Jurkat, Clone E6-1 (cell line): ENCODE results near the gene GJC1.
"Not testable (repeated sequence)": the region's sequence is repeated elsewhere in the genome, so short reads cannot be mapped to it uniquely, and the experiment has no call there.

Source experiments
- DNase-seq: peaks from one replicate; pipeline ENCODE4 v3.0.0-alpha.2; 2011; ENCODE audit warnings: low read depth, low spot score
- H3K4me3 ChIP-seq: 2 replicates; pipeline ENCODE4 v1.5.1; 2011; ENCODE audit warnings: mild to moderate bottlenecking, low read length, control low read depth, moderate library complexity

GJC1 gene

DNA sequence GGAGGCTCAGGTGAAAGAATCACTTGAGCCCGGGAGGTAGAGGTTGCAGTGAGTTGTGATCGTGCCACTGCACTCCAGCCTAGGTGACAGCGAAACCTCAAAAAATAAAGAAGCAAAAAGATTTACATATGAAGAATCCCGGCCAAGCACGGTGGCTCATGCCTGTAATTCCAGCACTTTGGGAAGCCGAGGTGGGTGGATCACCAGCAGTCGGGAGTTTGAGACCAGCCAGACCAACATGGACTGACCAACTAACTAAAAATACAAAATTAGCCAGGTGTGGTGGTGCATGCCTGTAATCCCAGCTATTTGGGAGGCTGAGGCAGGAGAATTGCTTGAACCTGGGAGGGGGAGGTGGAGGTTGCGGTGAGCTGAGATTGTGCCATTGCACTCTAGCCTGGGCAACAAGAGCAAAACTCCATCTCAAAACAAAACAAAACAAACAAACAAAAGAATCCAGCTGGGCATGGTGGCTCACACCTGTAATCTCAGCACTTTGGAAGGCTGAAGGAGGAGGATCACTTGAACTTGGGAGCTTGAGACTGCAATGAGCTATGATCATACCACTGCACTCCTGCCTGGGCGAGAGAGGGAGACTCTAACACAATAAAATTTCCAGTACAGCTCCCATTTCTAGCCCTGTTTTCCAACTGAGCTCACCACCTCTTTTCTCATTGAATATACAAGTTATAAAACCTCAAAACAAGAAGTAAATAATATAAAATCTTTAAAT, 21.3 kb downstream of the GJC1 start:
- H3K4me3 ChIP-seq, DNase-seq: not testable (repeated sequence)

DNA sequence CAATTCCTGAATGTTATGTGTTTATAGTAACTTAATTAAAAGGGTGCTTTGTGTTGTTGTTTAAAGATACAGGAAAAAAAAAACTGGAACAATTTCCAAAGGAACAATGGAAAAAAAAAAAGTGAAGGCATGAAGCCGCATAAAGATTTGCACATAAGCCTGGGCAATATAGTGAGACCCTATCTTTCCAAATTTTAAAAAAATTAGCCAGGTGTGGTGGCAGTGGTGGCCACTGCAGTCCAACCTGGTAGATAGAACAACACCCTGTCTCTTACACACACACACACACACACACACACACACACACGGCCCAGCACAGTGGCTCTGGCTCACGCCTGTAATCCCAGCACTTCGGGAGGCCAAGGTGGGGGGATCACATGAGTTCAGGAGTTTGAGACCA, 21.9 kb downstream of the GJC1 start:
- DNase-seq = no peak
- H3K4me3 ChIP-seq = no peak overlapping the region

DNA sequence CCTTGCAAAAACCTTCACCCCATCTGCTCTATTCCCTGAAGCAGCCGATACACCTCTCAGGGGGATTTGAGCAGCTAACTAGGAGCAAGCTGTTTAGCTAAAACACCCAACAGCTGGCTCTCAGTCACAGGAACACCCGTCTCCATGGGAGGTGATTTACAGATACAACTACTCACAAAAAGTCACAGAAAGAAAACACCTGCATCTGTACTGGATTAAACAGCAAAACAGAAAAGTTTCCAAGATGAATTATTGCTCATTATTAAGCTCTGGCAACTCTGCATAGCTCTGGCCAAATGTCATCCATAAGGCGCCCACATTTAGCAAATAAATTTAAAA, 22.3 kb downstream of the GJC1 start:
- H3K4me3 ChIP-seq = no peak overlapping the region
- no peak for DNase-seq

DNA sequence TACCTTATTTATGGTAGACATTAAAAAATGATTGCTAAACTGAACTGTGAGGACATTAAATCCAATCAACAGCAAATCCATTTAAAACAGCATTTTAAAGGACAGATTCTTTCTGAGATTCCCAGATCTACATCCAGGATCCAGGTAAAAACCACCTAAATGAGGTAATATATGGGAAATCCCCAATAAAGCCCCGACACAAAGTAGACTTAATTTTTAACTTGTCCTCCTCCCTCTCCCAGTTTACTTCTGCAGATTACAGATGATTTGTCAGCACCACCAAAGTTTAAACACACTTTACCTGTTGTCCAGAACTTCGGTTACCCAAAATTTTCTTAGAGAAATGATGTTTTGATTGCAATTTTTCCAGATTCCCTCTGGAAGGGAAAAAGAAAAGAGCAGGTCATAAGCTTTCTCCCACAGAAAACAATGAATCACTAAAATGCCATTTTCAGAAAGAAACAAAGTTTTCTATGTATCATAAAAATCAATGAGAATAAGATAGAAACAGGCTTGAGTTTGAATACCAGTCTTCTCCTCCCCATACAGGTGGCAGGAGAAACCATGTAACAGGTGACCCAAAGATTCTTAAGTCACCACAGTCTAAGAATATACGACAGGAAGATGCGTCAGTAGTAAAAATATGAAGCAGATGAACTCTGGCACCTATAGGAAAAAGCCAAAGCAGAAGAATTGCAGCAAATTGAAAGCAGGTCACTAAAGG, 22.8 kb downstream of the GJC1 start:
- H3K4me3 ChIP-seq = no peak overlapping the region
- DNase-seq = no peak

DNA sequence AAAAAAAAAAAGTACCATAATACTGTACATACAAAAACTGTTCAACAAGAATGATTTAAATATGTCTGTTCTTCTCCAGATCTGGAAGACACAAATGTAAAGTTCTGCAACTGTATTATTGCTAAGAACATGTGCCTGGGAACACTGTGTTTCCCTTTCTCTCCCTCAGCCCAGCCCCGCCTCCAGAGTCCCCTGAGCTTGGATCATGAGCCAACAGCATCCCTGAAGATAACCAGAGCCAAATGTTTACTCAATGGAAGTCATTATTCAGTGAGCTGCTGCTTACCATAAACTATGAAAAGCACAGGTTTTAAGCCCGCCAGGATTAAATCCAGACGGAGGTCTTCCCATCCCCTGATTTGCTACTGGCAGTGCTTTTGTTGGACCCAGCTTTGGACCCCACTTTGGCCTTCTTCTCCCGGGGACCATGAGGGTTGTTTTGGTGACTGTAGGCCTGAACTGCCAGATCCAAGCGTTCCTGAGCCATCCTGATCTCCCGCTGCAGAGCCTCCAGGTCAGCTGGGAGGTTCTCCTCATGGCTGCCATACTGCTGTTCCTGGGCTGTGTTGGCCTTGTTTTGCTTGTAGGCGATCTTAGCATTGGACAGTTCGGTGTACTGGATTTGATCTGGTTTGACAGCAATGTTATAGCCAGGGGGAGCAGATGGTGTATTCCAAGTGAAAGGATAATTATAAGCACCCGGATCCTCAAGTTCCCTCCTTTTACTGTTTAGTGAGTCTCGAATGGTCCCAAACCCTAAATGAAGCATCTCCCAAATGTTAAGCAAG, 25.6 kb downstream of the GJC1 start:
- no peak overlapping the region for H3K4me3 ChIP-seq
- DNase-seq = no peak

DNA sequence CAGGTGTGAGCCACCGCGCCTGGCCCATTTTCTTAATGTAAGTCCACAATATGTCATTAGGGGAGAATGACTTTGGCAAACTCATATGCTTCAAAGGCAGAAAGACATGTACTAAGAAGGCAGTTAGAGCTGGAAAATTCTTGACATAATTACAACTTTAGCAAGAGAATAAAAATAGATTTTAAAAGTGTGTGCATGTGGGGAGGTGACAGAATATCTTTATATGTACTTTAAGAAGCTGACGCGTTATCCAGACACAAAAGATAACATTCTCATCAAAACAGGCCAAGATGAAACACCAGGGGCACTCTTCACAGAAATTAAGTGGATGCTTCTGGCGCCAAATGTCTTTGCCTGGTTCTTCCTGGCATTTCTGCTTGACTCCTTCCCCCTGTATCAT, 28.2 kb downstream of the GJC1 start:
- H3K4me3 ChIP-seq = no peak overlapping the region
- DNase-seq = no peak

DNA sequence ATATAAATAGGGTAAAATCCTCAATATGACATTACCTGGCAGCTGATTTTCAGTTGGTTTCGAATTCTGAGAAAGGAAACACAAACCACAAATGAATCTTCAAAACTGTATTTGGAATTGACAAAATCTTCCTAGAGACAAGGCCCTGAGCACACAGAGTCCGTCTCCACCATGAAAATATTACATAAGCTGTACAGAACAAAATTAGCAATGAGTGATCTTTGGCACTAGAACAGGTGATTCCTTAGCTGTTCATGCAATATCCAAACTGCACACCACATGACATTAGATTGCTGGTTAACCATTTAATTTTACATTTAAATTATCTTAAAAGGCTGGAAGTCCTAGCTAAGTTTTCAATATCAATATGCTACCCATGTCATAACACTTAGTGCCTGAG, 31.7 kb downstream of the GJC1 start:
- H3K4me3 ChIP-seq = no peak overlapping the region
- no peak for DNase-seq

DNA sequence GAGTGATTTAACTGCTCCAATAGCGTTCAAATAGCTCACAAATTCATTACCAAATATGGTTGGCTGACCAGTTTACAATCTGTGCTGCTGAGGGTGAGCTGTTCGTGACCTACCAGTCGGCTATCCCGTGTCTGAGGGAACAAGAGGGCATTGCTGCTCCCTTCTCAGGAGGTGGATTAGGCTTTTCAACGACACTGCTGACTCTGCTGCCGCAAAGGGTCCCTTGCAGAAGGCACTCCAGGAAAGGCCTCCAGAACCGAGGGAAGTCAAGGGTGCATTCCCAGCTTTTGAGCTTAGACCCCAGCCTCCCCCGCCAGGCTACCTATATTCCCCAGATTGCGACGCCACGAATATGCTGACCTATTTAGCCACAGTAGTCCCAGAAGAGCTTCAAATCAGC, 32.3 kb downstream of the GJC1 start:
- H3K4me3 ChIP-seq = no peak overlapping the region
- no peak for DNase-seq

DNA sequence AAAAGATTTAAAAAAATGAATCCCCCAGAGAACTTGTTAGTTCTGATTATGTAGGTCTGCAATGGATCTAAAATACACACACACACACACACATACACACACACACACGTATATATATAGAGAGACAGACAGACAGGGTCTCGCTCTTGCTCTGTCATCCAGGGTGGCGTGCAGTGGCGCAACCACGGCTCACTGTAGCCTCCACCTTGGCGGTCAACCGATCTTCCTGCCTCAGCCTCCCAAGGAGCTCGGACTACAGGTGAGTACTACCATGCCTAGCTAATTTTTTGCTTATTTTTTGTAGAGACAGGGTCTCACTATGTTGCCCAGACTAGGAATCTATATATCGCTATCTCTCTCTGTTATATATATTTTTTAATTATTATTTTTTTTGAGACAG, 33.4 kb downstream of the GJC1 start:
- no peak for DNase-seq
- H3K4me3 ChIP-seq = no peak overlapping the region

DNA sequence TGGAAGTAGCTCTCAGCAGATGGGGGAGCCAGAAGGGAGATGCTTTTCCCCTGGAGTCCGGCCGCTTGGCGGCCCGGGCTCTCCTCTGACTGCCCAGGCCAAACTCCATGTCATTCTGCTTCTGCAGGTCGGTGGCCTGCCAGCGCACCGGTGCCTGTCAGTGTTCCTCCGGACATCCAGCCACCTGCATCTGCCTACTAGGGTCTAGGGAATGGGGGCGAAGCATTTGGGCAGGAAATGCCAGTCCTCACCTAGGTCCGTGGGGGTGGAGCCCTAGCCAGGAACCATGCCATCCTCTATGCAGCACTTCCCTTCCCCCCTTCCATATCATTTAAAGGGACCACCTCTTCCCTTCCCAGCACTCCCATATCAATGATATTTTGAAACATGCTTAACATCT, 34.2 kb downstream of the GJC1 start:
- no peak for DNase-seq
- no peak overlapping the region for H3K4me3 ChIP-seq

DNA sequence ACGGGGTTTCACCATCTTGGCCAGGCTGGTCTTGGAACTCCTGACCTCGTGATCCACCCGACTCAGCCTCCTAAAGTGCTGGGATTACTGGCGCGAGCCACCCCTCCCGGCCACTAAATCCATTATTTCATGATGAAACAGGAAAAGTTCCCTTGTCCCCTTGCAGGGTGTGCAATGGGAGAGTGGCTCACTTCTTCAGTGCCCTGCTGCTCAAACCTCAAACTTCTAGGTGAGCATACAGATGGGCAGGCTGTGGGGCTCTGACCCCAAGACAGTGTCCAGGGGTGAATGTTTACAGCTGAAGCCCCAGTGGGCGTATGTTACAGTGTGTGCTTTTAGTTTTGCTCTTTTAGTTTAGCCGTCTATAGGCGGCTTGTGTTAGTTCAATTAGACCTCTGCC, 34.7 kb downstream of the GJC1 start:
- no peak for DNase-seq
- no peak overlapping the region for H3K4me3 ChIP-seq

DNA sequence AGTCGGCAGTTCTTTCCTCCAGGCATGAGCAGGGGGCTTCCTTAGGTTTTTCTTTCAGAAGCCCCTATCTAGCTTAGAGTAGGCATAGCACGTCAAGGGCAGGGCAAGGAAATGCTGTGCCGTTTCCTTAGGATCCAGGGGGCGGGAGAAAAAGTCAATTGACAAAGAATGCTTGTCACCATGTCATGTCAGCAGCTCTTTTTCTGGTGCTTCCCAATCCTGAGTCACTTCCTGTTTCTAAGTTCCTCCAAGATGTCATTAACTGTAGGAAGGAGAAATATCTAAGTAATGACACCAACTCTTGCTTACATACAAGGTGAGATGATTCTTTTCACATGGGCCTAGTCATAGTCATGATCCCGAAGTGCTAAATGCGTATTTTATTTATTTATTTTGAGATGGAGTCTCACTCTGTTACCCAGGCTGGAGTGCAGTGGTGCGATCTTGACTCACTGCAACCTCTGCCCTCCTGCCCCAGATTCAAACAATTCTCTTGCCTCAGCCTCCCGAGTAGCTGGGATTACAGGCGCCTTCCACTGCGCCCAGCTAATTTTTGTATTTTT, 35.2 kb downstream of the GJC1 start:
- no peak for DNase-seq
- H3K4me3 ChIP-seq = no peak overlapping the region

DNA sequence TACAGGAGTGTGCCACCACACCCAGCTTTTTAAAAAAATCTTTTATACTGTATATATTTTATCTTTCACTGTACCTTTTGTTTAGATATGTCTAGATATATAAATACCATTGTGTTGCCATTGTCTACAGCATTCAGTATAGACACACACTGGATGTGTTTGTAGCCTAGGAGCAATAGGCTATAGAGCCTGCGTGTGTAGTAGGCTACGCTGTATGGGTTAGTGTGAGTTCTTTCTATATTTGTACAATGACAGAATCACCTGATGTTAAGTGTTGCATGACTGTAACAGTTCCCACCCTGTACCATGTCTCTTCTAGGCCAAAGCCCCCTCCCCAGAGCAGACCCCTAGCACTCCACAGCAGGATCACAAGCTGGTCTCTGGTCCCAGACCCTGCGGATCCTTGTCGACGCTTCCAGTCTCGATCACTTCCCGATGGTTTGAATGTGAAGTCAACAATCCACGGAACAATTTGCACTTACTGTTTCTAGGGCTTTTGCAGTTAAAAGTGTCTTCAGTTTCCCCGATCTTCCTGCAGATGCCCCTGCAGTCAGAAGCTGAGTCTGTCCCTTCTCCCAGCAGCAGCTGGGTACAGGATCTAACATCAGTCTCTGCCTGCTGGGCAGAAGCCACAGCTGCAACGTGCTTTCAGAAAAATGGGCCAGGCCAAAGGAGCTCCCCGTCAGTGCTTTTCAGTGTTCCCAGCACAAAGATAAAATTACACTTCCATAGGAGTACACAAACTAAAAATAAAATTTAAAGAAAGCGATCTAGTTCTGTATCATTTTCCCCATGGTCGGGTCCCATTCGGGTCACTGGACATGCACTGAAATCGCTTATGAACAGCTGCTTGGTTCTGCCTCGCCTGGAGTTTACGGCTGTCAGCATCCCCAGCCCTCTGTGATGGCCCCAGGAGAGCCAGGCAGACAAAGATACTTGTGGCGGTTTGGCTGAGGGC, 35.9 kb downstream of the GJC1 start:
- no peak for DNase-seq

DNA sequence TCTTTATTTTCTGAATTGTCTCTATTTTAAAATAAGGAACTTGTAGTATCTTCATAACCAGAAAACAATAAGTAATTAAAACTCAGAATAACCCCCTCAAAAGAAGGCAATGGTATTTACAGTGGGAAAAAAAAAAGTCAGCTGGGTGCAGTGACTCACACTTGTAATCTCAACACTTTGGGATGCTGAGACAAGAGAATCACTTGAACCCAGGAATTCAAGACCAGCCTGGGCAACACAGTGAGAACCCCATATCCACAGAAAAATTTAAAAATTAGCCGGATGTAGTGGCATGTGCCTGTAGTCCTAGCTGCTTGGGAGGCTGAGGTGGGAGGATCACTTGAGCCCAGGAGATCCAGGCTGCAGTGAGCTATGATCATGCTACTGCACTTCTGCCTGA, 37.8 kb downstream of the GJC1 start:
- no peak for DNase-seq
- no peak overlapping the region for H3K4me3 ChIP-seq

More for the DNA sequence above, 35.9 kb downstream of the GJC1 start:
- no peak overlapping the region for H3K4me3 ChIP-seq

DNA sequence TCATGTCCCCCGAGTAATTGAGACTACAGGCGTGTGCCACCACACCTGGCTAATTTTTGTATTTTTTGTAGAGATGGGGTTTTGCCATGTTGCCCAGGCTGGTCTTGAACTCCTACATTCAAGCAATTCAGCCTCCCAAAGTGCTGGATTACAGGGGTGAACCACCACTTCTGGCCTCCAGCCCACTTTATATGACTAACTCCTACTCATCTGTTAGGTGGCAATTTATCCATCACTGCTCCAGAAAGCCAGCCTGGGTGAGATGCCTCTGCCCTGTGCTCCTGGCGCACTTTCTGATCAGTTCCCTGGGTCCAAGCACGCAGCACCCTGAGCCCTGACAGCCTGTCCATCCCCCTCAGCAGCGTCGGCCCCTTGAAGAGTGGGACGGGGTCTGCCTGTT, 41.9 kb downstream of the GJC1 start:
- no peak for DNase-seq
- no peak overlapping the region for H3K4me3 ChIP-seq

DNA sequence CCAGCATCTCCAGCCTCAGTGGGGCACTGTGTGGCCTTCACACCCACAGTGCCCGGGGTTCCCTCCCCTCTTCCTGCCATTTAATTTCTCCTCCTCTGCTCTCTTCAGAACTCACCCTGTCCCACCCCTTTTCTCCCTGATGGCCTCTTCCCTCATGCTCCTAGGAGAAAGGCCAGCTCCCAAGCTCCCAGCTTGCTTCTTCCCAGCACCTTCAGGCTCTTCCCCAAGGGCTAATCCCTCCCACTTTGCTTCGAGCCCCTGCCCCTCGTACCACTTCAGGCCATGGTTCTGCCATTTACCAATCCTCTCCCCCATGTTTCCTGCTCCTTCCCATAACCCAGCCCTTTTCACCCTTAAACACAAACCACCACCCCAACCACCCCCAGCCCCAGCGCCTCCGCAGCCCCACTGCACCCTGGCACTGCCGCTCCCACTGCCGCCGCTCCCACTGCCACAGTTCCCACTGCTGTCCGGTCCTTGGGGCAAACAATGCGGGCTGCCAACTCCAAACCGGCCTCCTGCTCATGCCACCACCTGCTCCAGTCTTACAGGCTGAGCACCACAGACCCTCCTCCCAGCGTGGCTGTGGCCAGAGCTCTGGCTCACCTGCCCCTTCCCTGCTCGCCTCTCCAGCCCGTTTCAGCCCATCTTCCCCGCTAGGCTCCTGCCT, 42.7 kb downstream of the GJC1 start:
- no peak for DNase-seq

DNA sequence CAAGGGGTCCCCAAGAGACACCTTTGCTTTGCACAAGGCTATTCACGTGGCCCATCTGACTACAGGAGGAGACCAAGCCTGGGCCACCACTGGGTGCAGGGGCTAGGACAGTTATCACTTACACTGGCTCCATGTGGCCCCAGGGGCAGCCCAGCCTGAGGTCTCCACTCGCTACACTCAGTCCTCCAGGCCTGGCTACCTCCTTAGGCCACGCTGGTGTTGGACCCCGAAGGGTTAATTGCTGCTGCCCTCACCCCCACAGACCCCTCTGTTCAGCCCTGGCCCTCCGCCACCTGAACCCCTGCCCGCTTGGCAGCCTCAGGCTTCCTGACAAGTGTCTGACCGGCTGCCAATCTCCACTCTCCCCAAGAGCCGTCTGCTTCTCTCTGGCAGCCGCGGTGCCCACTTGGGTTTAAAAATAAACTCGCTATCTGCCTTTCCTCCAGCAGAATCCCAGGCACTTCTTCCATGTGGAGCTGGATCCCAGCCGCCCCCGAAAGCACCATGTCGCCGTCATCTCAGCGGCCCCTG, 43.5 kb downstream of the GJC1 start:
- H3K4me3 ChIP-seq = no peak overlapping the region
- DNase-seq = no peak

More for the DNA sequence above, 42.7 kb downstream of the GJC1 start:
- no peak overlapping the region for H3K4me3 ChIP-seq

DNA sequence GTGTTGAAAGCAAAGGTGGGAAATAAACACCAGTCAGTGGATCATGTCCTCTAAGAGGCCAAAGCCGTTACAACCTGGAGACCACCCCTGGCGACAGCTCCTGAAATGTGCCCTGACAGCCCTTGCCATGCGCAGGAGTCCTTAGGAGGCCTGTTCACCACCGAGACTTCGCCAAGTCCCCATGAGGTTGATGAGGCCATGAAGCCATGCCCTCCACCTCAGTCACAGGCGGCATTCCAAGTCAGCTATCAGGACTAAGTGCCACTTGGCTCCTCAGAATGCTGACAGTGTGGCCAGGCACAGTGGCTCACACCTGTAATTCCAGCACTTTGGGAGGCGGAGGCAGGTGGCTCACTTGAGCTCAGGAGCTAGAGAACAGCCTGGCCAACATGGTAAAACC, 44.2 kb downstream of the GJC1 start:
- no peak for DNase-seq
- no peak overlapping the region for H3K4me3 ChIP-seq
